ENCODE measurements around the gene FREY1. TPM values are rescaled to one million over a fixed set of nuclear protein-coding genes. Genes with fewer than 3 reads are reported as not detected.

FREY1 gene
- total RNA-seq, 1 experiment from 2014 or later, result 4.2 TPM

GRCh38 chr11:45895553-45896259, 11.4 kb downstream of the FREY1 start:
- CTCF ChIA-PET, result no interaction called here
- Histone ChIP-seq H3K9me2 (ENCODE audit: insufficient read depth) (no peaks in the 10 kb centered on the region), H3K36me3 (ENCODE audit: low read depth) (no peaks in the 10 kb centered on the region), H4K20me1 (ENCODE audit: insufficient read depth) (no peaks in the 10 kb centered on the region), H2AFZ (no peak overlapping the region), H3K4me3 (no peak overlapping the region), H3K27ac (no peak overlapping the region), H3F3A (ENCODE audit: insufficient read depth, low read depth) (peaks cover 7% of the 10 kb centered on the region; the same call in 1 of the 2 replicates), H3K4me2 (no peak overlapping the region), H3K27me3 (ENCODE audit: insufficient read depth, low read depth) (peaks cover 14% of the 10 kb centered on the region), H3K79me2 (ENCODE audit: low read depth) (no peaks in the 10 kb centered on the region), H3K9me3 (ENCODE audit: insufficient read depth, low read depth) (no peaks in the 10 kb centered on the region), H3K4me1 (replicated peaks; ENCODE audit: insufficient read depth) (peaks cover 12% of the 10 kb centered on the region)
- no peak for DNase-seq
- TF ChIP-seq CTCF (conservative IDR thresholded peaks at IDR 0.05) (no peak), EZH2 (IDR thresholded peaks at IDR 0.05; ENCODE audit: low read depth) (no peak)
- no TSS peak for BruUV-seq (replicated peaks)
- intact Hi-C loops (cut with micrococcal nuclease; ENCODE audit: unreplicated experiment), result no loop called here
- POLR2A ChIA-PET (ENCODE audit: unreplicated experiment), result no interaction called here

GRCh38 chr11:45894555-45895247, 12.4 kb downstream of the FREY1 start:
- Histone ChIP-seq H3K9me2 (ENCODE audit: insufficient read depth) (no peaks in the 10 kb centered on the region), H2AFZ (no peak overlapping the region), H3K9me3 (ENCODE audit: insufficient read depth, low read depth) (no peaks in the 10 kb centered on the region), H3K4me3 (no peak overlapping the region), H4K20me1 (ENCODE audit: insufficient read depth) (no peaks in the 10 kb centered on the region), H3K4me1 (replicated peaks; ENCODE audit: insufficient read depth) (peaks cover 8% of the 10 kb centered on the region), H3K36me3 (ENCODE audit: low read depth) (no peaks in the 10 kb centered on the region), H3K4me2 (no peak overlapping the region), H3K27ac (no peak overlapping the region), H3F3A (ENCODE audit: insufficient read depth, low read depth) (peaks cover 7% of the 10 kb centered on the region; the same call in 1 of the 2 replicates), H3K27me3 (ENCODE audit: insufficient read depth, low read depth) (peaks cover 14% of the 10 kb centered on the region), H3K79me2 (ENCODE audit: low read depth) (no peaks in the 10 kb centered on the region)
- ChIA-PET CTCF (no interaction called here), POLR2A (ENCODE audit: unreplicated experiment) (no interaction called here)
- intact Hi-C loops (cut with micrococcal nuclease; ENCODE audit: unreplicated experiment), result no loop called here
- TF ChIP-seq CTCF (conservative IDR thresholded peaks at IDR 0.05), result no peak
- no peak for TF ChIP-seq EZH2 (IDR thresholded peaks at IDR 0.05; ENCODE audit: low read depth)
- BruUV-seq (replicated peaks), result no TSS peak
- no peak for DNase-seq

- no peaks in the 10 kb centered on the region for H3K9me2 ChIP-seq (ENCODE audit: insufficient read depth)
- no peak overlapping the region for H2AFZ ChIP-seq
- CTCF ChIA-PET, result interaction anchor here (0.5 kb wide), 1 partner anchor 1639 kb away, joined by 3 read pairs; no protein-coding TSS in a partner anchor
- no peaks in the 10 kb centered on the region for H3K4me1 ChIP-seq (replicated peaks; ENCODE audit: insufficient read depth)
- H4K20me1 ChIP-seq (ENCODE audit: insufficient read depth), result no peaks in the 10 kb centered on the region
- no peak for DNase-seq
- intact Hi-C loops (cut with micrococcal nuclease; ENCODE audit: unreplicated experiment), result no loop called here
- POLR2A ChIA-PET (ENCODE audit: unreplicated experiment), result no interaction called here
- no peaks in the 10 kb centered on the region for H3K9me3 ChIP-seq (ENCODE audit: insufficient read depth, low read depth)
- H3K27ac ChIP-seq, result no peak overlapping the region
- no peak overlapping the region for H3K4me3 ChIP-seq
- H3K27me3 ChIP-seq (ENCODE audit: insufficient read depth, low read depth), result peaks cover 14% of the 10 kb centered on the region
- H3K36me3 ChIP-seq (ENCODE audit: low read depth), result no peaks in the 10 kb centered on the region
- no peaks in the 10 kb centered on the region for H3K79me2 ChIP-seq (ENCODE audit: low read depth)
- no peak overlapping the region for H3K4me2 ChIP-seq
- BruUV-seq (replicated peaks), result no TSS peak
- no peaks in the 10 kb centered on the region for H3F3A ChIP-seq (ENCODE audit: insufficient read depth, low read depth)
- no peak for TF ChIP-seq EZH2 (IDR thresholded peaks at IDR 0.05; ENCODE audit: low read depth)
- TF ChIP-seq CTCF (conservative IDR thresholded peaks at IDR 0.05), result no peak
Observed at GRCh38 chr11:45892856-45893255, 14.2 kb downstream of the FREY1 start.

All from PC-9 (cell line).